HepG2 (cell line): ENCODE results near the gene WDSUB1. TPM values are rescaled to one million over a fixed set of nuclear protein-coding genes. Genes with fewer than 3 reads are reported as not detected.

Source experiments
- ARID5B ChIP-seq: IDR thresholded peaks from 2 replicates; pipeline ENCODE4 v1.4.0; 2020; ENCODE audit warnings: mild to moderate bottlenecking, missing genetic modification reagents
- FOXK1 ChIP-seq: sonication (generic); formaldehyde crosslinking; IDR thresholded peaks from 2 replicates; pipeline ENCODE4 v1.4.0; 2020; ENCODE audit warnings: low read depth, missing genetic modification reagents, borderline replicate concordance
- KAT2B ChIP-seq: fragments of 150-350 bp; IDR thresholded peaks from 2 replicates; pipeline ENCODE4 v1.6.1; 2014; ENCODE audit warnings: low read depth, low read length, borderline replicate concordance
- RXRA ChIP-seq: sonication (generic); formaldehyde crosslinking; IDR thresholded peaks from 2 replicates; pipeline ENCODE4 v1.5.1; 2020; ENCODE audit warnings: missing genetic modification reagents
- SOX13 ChIP-seq, 3 experiments: fragments of 450-650 bp in 1 of 3; sonication (generic) in 1 of 3; formaldehyde crosslinking in 1 of 3; IDR thresholded peaks in 2 of 3; conservative IDR thresholded peaks in 1 of 3; 2 replicates each; pipeline versions ENCODE4 v1.5.0 to v1.6.1; 2016 to 2020; ENCODE audit warnings: antibody characterized with exemption in 1 of 3, mild to moderate bottlenecking in 1 of 3, missing compliant biosample characterization in 1 of 3, missing genetic modification reagents in 1 of 3, moderate library complexity in 1 of 3
- ZNF468 ChIP-seq: sonication (generic); formaldehyde crosslinking; IDR thresholded peaks from 2 replicates; pipeline ENCODE4 v1.8.0; 2022; ENCODE audit warnings: mild to moderate bottlenecking, moderate library complexity, missing genetic modification reagents
- ZNF530 ChIP-seq: sonication (generic); formaldehyde crosslinking; IDR thresholded peaks from 2 replicates; pipeline ENCODE4 v1.5.0; 2020; ENCODE audit warnings: low read depth, mild to moderate bottlenecking, missing genetic modification reagents
- ZNF709 ChIP-seq: sonication (generic); formaldehyde crosslinking; IDR thresholded peaks from 2 replicates; pipeline ENCODE4 v1.5.0; 2020; ENCODE audit warnings: mild to moderate bottlenecking, missing genetic modification reagents
- polyA plus RNA-seq, 8 experiments: library from polyadenylated mRNA; depleted of rRNA in 3 of 8; stranded (reverse) in 7 of 8; unstranded in 1 of 8; fragments of >200 nt; fragmentation: Illumina TruSeq in 4 of 8; extraction: Trizol in 4 of 8; gene quantifications; 2 replicates each; pipeline versions ENCODE4 v1.2.1 to v1.2.3, GENCODE V29; 2011 to 2016; ENCODE audit warnings: low read depth in 4 of 8, missing spikeins in 1 of 8, mixed read lengths in 1 of 8; ENCODE audit not compliant: insufficient read depth in 1 of 8
- total RNA-seq, 5 experiments: library from RNA; depleted of rRNA; stranded (reverse); fragments of >200 nt; fragmentation: Illumina TruSeq; extraction: Trizol; gene quantifications; 2 replicates each; pipeline ENCODE4 v1.2.3, GENCODE V29; 2016; ENCODE audit warnings: low read depth in 1 of 5
- TF ChIP-seq, protein P1 (sequence below): sonication (generic); formaldehyde crosslinking; IDR thresholded peaks from 2 replicates; pipeline ENCODE4 v1.8.0; 2022; ENCODE audit warnings: missing genetic modification reagents, low read depth, mild to moderate bottlenecking, borderline replicate concordance

The WDSUB1 gene
- total and polyA plus RNA-seq, 2 of the 13 experiments (the other 11 are each of a cell fraction or from before 2014, with no cell fraction given) = 10.1 to 10.7 TPM

DNA sequence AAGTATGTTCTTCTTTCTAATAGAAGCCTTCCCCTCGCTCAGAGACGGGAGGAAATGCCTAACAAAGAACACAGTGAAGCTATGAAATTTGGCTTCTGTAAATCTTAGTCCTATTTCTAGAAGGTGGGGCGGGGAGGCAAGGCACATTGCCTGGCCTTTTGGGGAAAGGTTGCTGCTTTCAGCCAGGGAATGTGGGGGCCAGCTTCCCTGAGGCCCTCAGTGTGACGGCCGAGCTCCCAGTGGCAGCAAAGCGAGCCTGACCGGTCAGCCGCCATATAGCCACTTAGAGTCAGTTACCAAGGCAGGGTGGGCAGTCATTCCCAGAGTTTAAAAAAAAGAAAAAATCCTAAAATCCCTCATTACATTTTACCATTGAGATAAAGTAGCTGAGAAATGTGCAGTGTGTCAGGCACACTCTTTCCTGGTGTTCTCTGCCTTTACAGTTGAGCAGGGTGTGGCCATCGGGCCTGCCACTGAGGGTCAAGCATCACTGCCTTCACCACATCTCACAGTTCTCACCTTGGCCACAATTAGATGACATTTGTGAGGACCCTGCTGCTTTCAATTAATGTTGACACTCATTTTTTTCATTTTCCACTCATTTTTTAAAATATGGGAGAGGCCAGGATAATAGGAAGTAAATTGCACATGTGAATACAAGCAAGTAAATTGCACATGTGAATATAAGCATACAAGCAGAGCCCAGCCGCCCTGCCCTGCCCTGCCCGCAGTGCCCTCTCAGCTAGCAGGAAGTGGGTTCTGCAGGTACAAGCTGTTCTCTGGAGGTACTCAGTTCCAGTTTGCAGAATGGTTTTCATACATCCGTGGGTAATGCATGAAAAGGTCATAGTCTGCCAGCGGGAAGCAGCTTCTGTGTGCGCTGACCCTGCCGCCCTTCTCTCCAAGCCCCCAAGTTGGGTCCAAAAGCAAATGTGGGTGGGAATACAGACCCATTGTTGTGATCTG is 76.9 kb downstream of the WDSUB1 start (continued):
- no peak for TF ChIP-seq ARID5B (CRISPR knock-in tag)
- TF ChIP-seq ZNF468 (CRISPR knock-in tag) = no peak
- TF ChIP-seq, protein P1, sequence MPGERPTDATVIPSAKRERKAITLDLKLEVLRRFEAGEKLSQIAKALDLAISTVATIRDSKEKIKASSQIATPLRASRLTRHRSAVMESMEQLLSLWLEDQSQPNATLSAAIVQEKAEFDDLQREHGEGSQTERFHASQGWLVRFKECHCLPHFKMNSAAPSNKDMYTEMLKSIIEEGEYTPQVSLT = no peak
- TF ChIP-seq ZNF709 (CRISPR knock-in tag) = no peak
- TF ChIP-seq KAT2B = no peak
- TF ChIP-seq ZNF530 (CRISPR knock-in tag) = no peak
- TF ChIP-seq RXRA (CRISPR knock-in tag) = no peak
- TF ChIP-seq SOX13 (IDR thresholded peaks at IDR 0.05) = no peak
- TF ChIP-seq SOX13 (CRISPR knock-in tag; conservative IDR thresholded peaks at IDR 0.05 in 1 of 2, IDR thresholded peaks at IDR 0.05 in 1 of 2) = no peak
- no peak for TF ChIP-seq FOXK1 (CRISPR knock-in tag)
- TF ChIP-seq, all 625 proteins: peak for 0
